Fibroblast of villous mesenchyme (primary cell): Measurements from ENCODE around the gene PDE4D. TPM values are rescaled to one million over a fixed set of nuclear protein-coding genes. Genes with fewer than 3 reads are reported as not detected.

ENCODE experiments used
- DNase-seq: peaks from one replicate; pipeline ENCODE4 v3.0.0-alpha.2; 2010; ENCODE audit warnings: low read depth
- H3K4me3 ChIP-seq: 2 replicates; pipeline ENCODE4 v1.5.1; 2011; ENCODE audit warnings: low read depth, mild to moderate bottlenecking, low read length
- CTCF ChIP-seq: IDR thresholded peaks from 2 replicates; pipeline ENCODE4 v1.5.1; 2012; ENCODE audit warnings: low read depth, mild to moderate bottlenecking, low read length; ENCODE audit not compliant: insufficient read depth
- total RNA-seq: library from RNA; depleted of rRNA; stranded (reverse); fragments of >200 nt; gene quantifications from 2 replicates; pipeline ENCODE4 v1.2.3, GENCODE V29; 2012

PDE4D gene
- total RNA-seq, 1 donor = 6.0 TPM

DNA sequence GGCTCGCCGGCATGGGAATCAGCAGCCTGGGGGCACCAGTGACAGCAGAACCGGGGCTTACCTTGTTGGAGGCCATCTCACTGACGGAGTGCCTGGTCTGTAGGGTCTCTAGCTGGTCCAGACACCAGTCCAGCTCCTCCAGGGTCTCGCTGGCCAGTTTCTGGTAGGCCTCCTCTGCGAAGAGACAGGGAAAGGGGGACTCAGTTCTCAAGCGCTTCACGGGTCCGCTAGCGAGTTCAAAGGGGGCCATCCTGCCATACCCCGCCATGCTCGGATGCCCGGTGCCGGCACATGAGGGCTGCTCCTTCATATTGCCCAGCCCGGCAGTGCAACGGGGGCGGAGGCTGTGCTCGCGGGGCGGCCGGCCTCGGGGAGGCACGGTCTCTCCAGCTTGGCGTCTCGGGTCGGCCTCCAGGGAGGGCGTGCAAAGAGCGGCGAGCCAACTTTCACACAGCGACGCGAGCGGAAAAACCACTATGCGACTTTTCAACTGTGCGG, 854.7 kb downstream of the PDE4D start:
- no peak for TF ChIP-seq CTCF
- no peak for DNase-seq
- H3K4me3 ChIP-seq = peak overlapping the region; percentile 85

GRCh38 chr5:59037941-59038797, 855.4 kb downstream of the PDE4D start:
- no peak for TF ChIP-seq CTCF
- peak overlapping the region; percentile 85 for H3K4me3 ChIP-seq
- DNase-seq = peak; percentile 37

GRCh38 chr5:59037453-59037852, 856.1 kb downstream of the PDE4D start:
- H3K4me3 ChIP-seq = peak overlapping the region; percentile 85
- no peak for TF ChIP-seq CTCF
- no peak for DNase-seq

- peak overlapping the region; percentile 85 for H3K4me3 ChIP-seq
- TF ChIP-seq CTCF = no peak
- no peak for DNase-seq
Measured at GRCh38 chr5:59037041-59037440, 856.5 kb downstream of the PDE4D start.

- no peak for TF ChIP-seq CTCF
- DNase-seq = peak; percentile 99
- H3K4me3 ChIP-seq = peak overlapping the region; percentile 85
Measured at GRCh38 chr5:59036274-59036961, 857.1 kb downstream of the PDE4D start.

DNA sequence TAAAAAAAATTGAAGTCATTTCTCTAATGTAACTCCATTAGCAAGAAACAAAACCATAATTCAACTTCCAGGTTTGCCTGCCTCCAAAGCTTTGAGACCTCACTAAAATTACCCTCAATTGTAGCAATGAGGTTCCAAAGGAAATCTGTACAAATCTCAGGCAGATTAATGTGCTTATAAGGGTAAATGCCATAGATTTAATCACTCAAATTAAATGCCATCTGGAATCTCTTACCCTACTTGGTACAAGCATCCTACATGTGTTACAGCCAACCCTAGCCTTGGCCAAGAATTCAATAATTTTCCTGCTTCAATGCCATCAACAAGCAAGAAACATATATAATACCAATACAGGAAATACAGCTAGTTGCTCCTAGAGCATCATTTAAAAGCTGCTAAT, 857.8 kb downstream of the PDE4D start:
- no peak for TF ChIP-seq CTCF
- DNase-seq = no peak
- H3K4me3 ChIP-seq = peak overlapping the region; percentile 29
